ENCODE results near the gene BTBD16.

Gene BTBD16

GRCh38 chr10:122373721-122374120 lies 102.6 kb downstream of the BTBD16 start:
- DNase-seq (ENCODE audit: low read depth in 1 of 2, low spot score in 1 of 2) = no peak

DNA sequence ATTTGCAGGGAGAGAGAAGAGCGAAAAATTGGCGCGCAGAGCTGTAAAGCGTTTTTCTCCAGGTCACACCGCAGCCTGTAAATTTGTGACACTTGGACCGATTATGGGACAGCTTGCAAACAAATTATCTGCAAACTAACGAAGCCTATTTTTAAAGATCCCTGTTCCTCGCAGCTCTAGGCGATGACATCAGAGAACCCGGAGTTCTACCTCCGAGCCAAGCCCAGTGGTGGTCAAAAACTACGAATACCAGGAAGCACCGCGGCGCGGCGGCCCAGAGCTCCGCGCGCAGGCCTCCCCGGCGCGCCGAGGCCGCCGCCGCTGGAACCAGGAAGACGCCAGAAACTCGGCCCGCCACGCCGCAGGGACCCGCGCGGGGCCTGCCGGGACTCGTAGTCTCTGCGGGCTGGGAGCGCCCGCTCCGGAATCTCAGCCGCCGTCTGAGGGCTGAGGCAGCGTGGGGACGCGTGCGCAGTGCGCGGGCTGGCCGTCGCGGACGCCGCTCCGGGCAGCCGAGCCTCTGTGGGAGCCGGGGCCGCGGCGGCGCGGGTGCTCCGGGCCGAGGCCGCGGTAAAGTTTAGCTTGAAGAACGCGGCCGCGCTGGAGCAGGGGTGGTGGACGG lies 103.3 kb downstream of the BTBD16 start, which contains the start of gene PLEKHA1:
PLEKHA1 (plus strand) TSS at position 472 of the 622 bp plus-strand sequence. CDS start 18,493 bp downstream, outside the sequence.
- peak; percentile 82 to 91 for DNase-seq (ENCODE audit: low read depth in 1 of 2, low spot score in 1 of 2)

- DNase-seq (ENCODE audit: low read depth in 1 of 2, low spot score in 1 of 2) = peak; percentile 25 to 70
Observed at GRCh38 chr10:122374859-122375678, 104.0 kb downstream of the BTBD16 start.

- DNase-seq (ENCODE audit: low read depth in 1 of 2, low spot score in 1 of 2) = no peak
Observed at GRCh38 chr10:122375679-122376160, 104.6 kb downstream of the BTBD16 start.

- no peak for DNase-seq (ENCODE audit: low read depth in 1 of 2, low spot score in 1 of 2)
Observed at GRCh38 chr10:122376364-122376961, 105.4 kb downstream of the BTBD16 start.

DNA sequence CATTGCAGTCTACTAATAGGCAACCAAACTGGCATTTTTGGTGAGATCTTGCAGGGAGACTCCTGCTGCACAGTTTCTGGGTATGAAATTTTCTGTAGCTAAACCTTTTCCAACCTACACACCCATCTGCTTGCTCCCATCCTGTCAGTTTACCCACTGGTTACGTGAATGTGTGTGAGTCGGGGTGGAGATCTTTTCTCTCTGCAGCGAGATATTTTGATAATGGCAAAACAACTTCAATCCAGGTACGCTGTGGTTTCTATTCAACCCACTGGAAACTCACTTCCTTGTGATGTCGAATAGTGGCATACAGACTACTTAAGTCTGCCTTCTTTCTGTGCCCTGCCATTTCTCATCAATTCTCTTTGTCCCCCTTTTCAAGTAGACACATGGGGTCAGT lies 107.9 kb downstream of the BTBD16 start:
- no peak for DNase-seq (ENCODE audit: low read depth in 1 of 2, low spot score in 1 of 2)

GRCh38 chr10:122379537-122379936 lies 108.4 kb downstream of the BTBD16 start:
- DNase-seq (ENCODE audit: low read depth in 1 of 2, low spot score in 1 of 2) = no peak

- DNase-seq (ENCODE audit: low read depth in 1 of 2, low spot score in 1 of 2) = no peak
Observed at GRCh38 chr10:122380703-122381102, 109.6 kb downstream of the BTBD16 start.

- no peak for DNase-seq (ENCODE audit: low read depth in 1 of 2, low spot score in 1 of 2)
Observed at GRCh38 chr10:122381680-122382079, 110.6 kb downstream of the BTBD16 start.

GRCh38 chr10:122386514-122386913 lies 115.4 kb downstream of the BTBD16 start:
- no peak for DNase-seq (ENCODE audit: low read depth in 1 of 2, low spot score in 1 of 2)

- DNase-seq (ENCODE audit: low read depth in 1 of 2, low spot score in 1 of 2) = no peak
Observed at GRCh38 chr10:122387572-122387971, 116.5 kb downstream of the BTBD16 start.

Data from activated T-helper 1 cell treated with anti-CD3 and anti-CD28 coated beads, Interleukin-2, amount 50 U/mL, for 16 hours (primary cell).